Activated CD8-positive, alpha-beta memory T cell treated with anti-CD3 and anti-CD28 coated beads, Interleukin-2, amount 50 U/mL, for 4 hours (primary cell): ENCODE data around the gene ZNF423.
"Not testable (repeated sequence)": the region's sequence is repeated elsewhere in the genome, so short reads cannot be mapped to it uniquely, and the experiment has no call there.

ENCODE experiments used
- DNase-seq: peaks from one replicate; pipeline ENCODE4 v3.0.0-alpha.2; 2020

Gene ZNF423

GRCh38 chr16:49521734-49522325, 334.1 kb downstream of the ZNF423 start:
- no peak for DNase-seq

GRCh38 chr16:49520492-49521038, 335.3 kb downstream of the ZNF423 start:
- DNase-seq = no peak

- DNase-seq = no peak
Observed at GRCh38 chr16:49519741-49520140, 336.2 kb downstream of the ZNF423 start.

DNA sequence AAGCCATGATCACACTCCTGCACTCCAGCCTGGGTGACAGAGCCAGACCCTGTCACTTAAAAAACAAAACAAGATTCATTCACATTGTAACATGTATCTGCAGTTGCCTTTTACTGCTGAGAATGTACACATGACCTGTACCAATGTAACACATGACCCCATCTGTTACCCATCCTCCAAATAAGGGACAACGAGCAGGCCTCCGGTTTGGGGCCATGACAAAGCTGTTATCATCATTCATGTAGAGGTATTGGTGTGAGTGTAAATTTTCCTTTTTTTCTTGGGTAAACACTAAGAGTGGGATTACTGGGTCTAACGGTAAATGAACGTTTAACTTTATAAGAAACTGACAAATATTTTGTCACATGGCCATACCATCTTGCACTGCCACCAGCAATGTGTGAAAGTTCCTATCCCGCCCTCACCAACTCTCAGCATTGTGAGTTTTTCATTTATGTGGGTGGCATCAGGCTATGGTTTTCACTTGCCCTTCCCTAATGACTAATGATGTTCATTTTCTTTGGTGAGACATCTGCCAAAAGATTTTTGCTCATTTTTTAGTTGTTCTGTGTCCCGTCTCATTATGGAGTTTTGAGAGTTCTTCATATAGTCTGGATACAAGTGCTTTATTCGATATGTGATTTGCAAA, 336.8 kb downstream of the ZNF423 start:
- no peak for DNase-seq

- DNase-seq = no peak
Observed at GRCh38 chr16:49516382-49517036, 339.4 kb downstream of the ZNF423 start.

- DNase-seq = no peak
Observed at GRCh38 chr16:49515861-49516260, 340.1 kb downstream of the ZNF423 start.

DNA sequence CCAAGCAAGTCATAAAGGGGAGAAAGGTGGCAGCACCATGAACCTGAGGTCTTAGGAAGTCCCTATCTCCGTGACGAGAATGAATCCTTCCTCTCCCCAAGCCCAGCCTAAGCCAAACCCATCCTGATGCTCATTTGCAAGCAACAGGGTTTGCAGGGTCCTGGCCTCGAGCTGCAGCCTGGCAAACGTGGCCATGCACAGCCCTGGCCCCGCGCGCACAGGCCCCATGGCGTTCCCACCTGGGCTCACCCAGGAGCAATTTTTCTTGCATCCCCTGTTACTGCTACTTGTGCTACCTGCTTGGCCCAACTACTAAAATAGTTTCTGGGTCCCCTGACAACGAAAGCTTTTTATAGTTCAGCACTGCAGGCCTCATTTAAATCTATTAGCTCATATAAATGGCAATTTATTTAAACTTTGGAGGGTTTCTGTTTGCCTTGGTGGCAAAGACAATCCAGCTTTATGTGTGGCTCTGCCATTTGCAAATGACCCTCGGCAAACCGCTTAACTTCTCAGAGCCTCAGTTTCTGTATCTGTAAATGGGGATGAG, 340.8 kb downstream of the ZNF423 start:
- no peak for DNase-seq

GRCh38 chr16:49514073-49514980, 341.6 kb downstream of the ZNF423 start:
- no peak for DNase-seq

GRCh38 chr16:49513040-49513439, 342.9 kb downstream of the ZNF423 start:
- DNase-seq = no peak

GRCh38 chr16:49510654-49511305, 345.1 kb downstream of the ZNF423 start:
- DNase-seq = no peak

DNA sequence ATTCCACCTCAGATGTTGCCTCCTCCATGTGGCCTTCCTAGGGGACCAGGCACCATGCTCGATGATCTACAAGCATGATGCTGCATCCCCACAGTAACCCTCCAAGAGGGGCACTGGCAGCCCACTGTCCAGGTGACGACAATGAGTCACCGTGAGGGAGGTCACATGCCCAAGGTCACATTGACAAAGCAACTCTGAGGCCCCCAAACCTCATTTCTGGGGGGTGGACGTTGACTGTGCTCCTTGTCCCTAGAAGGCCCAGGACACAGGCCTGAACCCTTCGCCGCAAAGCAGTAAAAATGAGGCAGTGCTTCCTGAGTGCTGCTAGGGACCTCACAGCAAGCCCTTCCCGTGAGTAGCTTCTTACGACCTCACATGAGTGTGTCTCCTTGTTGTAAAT, 345.8 kb downstream of the ZNF423 start:
- no peak for DNase-seq

GRCh38 chr16:49506058-49507013, 349.6 kb downstream of the ZNF423 start:
- DNase-seq = not testable (repeated sequence)

DNA sequence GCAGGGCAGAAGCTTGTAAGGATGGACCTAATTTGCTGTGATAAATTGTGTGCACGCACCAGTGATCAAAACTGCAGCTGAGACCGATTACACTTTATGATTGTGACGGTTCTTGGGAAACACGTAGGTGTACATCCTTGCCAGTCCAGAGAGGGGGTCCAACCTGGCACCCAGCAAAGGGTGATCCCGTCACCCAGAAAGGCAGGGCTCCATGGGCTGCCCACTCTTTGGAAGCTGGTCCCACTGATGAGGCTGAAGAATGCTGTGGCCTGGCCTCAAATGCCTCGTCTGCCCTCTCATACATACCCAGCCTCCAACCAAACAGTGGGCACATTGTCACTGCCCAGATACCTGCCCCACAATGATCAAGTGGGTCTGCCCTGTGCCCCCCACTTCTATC, 350.4 kb downstream of the ZNF423 start:
- DNase-seq = no peak

- no peak for DNase-seq
Observed at GRCh38 chr16:49504626-49505025, 351.3 kb downstream of the ZNF423 start.

GRCh38 chr16:49504023-49504364, 351.9 kb downstream of the ZNF423 start:
- DNase-seq = no peak

- no peak for DNase-seq
Observed at GRCh38 chr16:49503256-49504022, 352.5 kb downstream of the ZNF423 start.

GRCh38 chr16:49502136-49502881, 353.6 kb downstream of the ZNF423 start:
- no peak for DNase-seq

DNA sequence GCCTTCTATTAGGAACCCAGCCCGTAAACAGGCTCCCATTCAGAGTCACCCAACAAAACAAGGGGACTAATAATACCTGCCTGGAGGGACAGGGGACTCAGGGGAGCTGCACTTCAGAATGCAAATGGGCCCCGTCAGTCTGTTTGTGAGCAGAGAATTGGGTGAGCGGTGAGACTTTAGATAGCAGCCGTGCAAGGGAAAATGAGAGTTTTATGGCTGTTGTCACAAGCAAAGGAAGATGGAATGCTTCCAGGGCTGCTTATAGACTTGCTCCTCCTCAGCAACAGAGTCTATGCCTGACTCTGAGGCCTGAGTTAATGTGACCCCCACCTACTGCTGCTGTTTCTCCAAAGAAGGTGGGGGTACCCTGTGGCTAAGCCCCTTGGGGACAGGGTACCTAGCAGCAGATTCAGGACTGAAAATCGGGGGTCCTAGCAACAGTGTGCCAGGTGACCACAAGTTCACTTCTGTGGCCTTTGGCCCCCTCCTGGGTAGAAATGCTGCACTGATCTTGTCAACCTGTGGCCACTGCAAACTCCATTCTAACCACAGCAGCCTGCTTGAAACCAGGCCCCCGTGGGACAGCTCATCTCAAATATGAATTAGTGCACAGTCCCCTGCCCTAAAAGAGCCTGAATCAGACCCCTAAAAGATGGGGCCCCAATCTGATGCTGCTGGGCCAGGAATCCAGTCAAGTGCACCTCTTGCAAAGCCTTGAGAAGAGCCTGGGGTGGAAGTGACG, 355.9 kb downstream of the ZNF423 start:
- DNase-seq = no peak

DNA sequence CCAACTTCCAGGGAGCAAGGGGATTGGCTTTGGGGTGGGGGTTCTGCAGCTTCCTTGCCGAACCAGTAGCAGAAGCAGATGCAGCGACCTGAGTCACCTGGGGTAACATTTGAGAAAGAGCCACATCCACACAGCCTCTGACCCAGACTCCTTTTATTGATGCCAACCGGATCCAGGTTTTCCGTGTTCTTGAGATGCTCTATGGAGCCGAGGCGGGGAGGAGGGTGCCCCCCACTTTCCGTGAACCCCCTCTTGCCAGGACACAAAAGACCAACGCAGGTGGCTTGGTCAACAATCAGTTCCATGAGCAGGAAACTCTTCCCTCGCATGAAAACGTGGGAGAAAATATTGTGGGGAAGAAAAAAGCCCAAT, 356.5 kb downstream of the ZNF423 start:
- no peak for DNase-seq
